DOHH2 (cell line): Measurements from ENCODE around the gene F12.

Source experiments
- EZH2phosphoT487 ChIP-seq: fragments of 200-600 bp; sonication (generic); IDR thresholded peaks from 2 replicates; pipeline ENCODE4 v1.6.1; 2017; ENCODE audit warnings: borderline replicate concordance, mild to moderate bottlenecking, antibody characterized with exemption, low read length, moderate library complexity, mixed read lengths
- TF ChIP-seq, protein P1 (sequence below): fragments of 200-600 bp; sonication (generic); IDR thresholded peaks from one replicate; pipeline ENCODE4 v1.5.1; 2014; ENCODE audit warnings: antibody characterized with exemption, mild to moderate bottlenecking, low read depth, low read length; ENCODE audit not compliant: poor library complexity, severe bottlenecking

DNA sequence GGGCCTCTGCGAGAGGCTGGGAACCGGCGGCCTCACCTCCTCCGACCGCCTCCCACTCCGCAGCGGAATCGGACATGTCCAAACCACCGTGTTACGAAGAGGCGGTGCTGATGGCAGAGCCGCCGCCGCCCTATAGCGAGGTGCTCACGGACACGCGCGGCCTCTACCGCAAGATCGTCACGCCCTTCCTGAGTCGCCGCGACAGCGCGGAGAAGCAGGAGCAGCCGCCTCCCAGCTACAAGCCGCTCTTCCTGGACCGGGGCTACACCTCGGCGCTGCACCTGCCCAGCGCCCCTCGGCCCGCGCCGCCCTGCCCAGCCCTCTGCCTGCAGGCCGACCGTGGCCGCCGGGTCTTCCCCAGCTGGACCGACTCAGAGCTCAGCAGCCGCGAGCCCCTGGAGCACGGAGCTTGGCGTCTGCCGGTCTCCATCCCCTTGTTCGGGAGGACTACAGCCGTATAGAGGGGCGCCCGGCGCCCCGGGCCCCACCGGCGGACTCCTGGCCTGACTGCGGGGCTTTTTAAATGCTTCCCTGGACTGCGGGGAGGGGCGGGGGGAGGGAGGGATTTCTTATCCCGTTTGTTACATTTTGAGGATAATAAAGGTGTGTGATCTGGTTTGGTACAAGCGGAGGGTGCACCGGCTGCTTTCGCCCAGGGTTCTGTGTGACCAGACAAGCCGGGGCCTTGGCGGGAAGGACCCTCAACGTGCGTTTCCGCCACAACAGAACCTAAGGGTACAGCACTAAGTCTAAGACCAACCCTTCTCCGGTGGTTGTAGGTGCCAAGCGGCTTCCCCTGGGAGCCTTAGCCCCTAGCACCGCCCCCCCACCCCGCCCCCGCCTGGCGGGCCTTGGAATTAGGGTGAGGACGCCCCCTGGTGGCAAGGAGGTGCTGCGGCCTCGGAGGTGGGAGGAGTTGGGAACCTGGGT, 46.6 kb upstream of the F12 start:
- TF ChIP-seq, protein P1, sequence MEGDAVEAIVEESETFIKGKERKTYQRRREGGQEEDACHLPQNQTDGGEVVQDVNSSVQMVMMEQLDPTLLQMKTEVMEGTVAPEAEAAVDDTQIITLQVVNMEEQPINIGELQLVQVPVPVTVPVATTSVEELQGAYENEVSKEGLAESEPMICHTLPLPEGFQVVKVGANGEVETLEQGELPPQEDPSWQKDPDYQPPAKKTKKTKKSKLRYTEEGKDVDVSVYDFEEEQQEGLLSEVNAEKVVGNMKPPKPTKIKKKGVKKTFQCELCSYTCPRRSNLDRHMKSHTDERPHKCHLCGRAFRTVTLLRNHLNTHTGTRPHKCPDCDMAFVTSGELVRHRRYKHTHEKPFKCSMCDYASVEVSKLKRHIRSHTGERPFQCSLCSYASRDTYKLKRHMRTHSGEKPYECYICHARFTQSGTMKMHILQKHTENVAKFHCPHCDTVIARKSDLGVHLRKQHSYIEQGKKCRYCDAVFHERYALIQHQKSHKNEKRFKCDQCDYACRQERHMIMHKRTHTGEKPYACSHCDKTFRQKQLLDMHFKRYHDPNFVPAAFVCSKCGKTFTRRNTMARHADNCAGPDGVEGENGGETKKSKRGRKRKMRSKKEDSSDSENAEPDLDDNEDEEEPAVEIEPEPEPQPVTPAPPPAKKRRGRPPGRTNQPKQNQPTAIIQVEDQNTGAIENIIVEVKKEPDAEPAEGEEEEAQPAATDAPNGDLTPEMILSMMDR: peak; percentile 84
- TF ChIP-seq EZH2phosphoT487: no peak
